22Rv1 (cell line): ENCODE measurements around the gene SERPINE2.

Source experiments
- ZFX ChIP-seq: fragments of 450-650 bp; IDR thresholded peaks from 2 replicates; pipeline ENCODE4 v1.6.1; 2017; ENCODE audit warnings: antibody characterized with exemption, borderline replicate concordance
- TF ChIP-seq, protein P1 (sequence below): fragments of 450-650 bp; IDR thresholded peaks from 2 replicates; pipeline ENCODE4 v1.5.1; 2017; ENCODE audit warnings: mild to moderate bottlenecking

DNA sequence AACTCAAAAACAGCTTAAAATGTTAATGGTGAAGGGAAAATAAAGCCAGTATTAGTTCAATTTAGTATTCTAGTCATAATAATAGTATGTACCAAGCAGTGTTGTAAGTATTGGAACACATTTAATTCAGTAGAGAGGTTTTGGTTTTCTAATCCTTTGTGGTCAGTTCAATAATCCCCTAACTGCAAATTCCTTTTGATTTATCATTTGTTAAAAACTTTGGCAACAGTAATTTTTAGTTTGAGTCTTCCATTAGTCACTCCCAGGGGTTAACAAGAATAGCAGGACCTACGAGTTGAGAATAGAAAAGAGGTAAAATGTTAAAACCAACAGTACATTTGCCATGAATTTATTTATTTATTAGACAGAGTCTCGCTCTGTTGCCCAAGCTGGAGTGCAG, 71.1 kb downstream of the SERPINE2 start:
- TF ChIP-seq, protein P1, sequence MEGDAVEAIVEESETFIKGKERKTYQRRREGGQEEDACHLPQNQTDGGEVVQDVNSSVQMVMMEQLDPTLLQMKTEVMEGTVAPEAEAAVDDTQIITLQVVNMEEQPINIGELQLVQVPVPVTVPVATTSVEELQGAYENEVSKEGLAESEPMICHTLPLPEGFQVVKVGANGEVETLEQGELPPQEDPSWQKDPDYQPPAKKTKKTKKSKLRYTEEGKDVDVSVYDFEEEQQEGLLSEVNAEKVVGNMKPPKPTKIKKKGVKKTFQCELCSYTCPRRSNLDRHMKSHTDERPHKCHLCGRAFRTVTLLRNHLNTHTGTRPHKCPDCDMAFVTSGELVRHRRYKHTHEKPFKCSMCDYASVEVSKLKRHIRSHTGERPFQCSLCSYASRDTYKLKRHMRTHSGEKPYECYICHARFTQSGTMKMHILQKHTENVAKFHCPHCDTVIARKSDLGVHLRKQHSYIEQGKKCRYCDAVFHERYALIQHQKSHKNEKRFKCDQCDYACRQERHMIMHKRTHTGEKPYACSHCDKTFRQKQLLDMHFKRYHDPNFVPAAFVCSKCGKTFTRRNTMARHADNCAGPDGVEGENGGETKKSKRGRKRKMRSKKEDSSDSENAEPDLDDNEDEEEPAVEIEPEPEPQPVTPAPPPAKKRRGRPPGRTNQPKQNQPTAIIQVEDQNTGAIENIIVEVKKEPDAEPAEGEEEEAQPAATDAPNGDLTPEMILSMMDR: no peak
- TF ChIP-seq ZFX: no peak
